Prostate gland (tissue), 2 donors: ENCODE measurements around the gene ARHGAP21.

Source experiments
- POLR2A ChIP-seq: fragments of 450-650 bp; IDR thresholded peaks from one replicate; pipeline ENCODE4 v1.6.1; 2016; ENCODE audit warnings: antibody characterized with exemption, mild to moderate bottlenecking
- POLR2AphosphoS5 ChIP-seq: sonication (generic); formaldehyde crosslinking; IDR thresholded peaks from one replicate; pipeline ENCODE4 v1.6.1; 2017; ENCODE audit warnings: antibody characterized with exemption
- TF ChIP-seq, protein P1 (sequence below), 4 experiments: fragments of 200-600 bp in 2 of 4; fragments of 450-650 bp in 2 of 4; sonication (generic) in 2 of 4; IDR thresholded peaks; 1 replicate in 3 of 4; 2 replicates in 1 of 4; pipeline ENCODE4 v1.5.1; 2016 to 2019; ENCODE audit warnings: antibody characterized with exemption in 4 of 4, mild to moderate bottlenecking in 2 of 4, moderate library complexity in 2 of 4

DNA sequence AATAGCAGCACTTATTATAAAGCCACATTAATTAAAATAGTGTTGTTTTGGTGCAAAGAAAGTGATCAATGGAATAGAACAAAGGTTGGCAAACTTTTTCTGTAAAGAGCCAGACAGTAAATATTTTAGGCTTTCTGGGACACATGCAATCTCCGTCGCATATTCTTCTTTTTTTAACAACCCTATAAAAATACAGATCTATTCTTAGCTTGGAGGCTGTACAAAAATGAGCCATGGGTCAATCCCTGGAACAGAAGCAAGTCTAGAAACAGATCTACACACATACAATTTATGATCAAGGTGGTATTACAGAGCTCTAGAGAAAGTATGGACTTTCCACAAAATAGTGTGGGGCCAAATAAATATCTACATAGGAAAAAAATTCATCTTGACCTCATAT lies 71.8 kb downstream of the ARHGAP21 start:
- TF ChIP-seq, protein P1, sequence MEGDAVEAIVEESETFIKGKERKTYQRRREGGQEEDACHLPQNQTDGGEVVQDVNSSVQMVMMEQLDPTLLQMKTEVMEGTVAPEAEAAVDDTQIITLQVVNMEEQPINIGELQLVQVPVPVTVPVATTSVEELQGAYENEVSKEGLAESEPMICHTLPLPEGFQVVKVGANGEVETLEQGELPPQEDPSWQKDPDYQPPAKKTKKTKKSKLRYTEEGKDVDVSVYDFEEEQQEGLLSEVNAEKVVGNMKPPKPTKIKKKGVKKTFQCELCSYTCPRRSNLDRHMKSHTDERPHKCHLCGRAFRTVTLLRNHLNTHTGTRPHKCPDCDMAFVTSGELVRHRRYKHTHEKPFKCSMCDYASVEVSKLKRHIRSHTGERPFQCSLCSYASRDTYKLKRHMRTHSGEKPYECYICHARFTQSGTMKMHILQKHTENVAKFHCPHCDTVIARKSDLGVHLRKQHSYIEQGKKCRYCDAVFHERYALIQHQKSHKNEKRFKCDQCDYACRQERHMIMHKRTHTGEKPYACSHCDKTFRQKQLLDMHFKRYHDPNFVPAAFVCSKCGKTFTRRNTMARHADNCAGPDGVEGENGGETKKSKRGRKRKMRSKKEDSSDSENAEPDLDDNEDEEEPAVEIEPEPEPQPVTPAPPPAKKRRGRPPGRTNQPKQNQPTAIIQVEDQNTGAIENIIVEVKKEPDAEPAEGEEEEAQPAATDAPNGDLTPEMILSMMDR (IDR thresholded peaks at IDR 0.05) = no peak
- no peak for TF ChIP-seq POLR2A
- no peak for TF ChIP-seq POLR2AphosphoS5
